HL-60/S4 treated with phorbol 12-myristate 13-acetate at 8.2 ng/mL for 4 days and 3 days (cell line): ENCODE results near the gene DMD.

ENCODE experiments used
- in situ Hi-C: fragments of 300-500 bp; cut with MboI; formaldehyde crosslinking; loops from 2 replicates; pipeline ENCODE4 v1.15.0; 2022; ENCODE audit warnings: low sequenced_read_pairs

DMD gene

GRCh38 chrX:33045245-33045644 lies 166.1 kb downstream of the DMD start:
- in situ Hi-C loops = no loop called here

- in situ Hi-C loops = no loop called here
These were observed 170.2 kb downstream of the DMD start for GRCh38 chrX:33041141-33041540.

DNA sequence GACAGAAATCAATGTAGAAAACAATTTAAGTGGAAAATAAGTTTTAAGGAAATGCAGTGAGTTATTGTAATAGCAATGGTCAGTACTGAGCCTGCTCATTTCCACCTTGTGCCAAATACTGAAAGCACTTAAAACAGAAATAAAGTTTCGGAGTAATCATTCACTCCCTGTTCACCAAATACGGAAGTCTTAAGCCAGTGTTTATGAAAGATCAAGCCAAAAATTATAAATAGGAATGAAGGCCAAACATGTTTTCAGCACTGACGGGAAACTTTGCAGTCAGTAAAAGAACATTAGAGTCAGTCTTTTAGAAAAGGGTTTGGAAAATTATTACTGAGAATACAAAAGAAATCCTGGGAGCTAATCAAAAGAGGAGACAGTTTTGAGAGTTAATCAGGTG lies 178.6 kb downstream of the DMD start:
- in situ Hi-C loops = no loop called here

DNA sequence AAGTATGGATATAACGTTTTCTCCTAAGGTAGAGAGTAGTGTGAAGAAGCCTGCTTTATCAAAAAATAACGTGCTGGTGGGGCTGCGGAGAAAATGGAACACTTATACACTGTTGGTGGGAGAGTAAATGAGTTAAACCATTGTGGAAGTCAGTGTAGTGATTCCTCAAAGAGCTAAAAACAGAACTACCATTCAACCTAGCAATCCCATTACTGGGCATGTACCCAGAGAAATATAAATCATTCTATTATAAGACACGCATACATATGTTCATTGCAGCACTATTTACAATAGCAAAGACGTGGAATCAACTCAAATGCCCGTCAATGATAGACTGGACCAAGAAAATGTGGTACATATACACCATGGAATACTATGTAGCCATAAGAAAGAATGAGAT lies 196.4 kb downstream of the DMD start:
- in situ Hi-C loops = no loop called here

DNA sequence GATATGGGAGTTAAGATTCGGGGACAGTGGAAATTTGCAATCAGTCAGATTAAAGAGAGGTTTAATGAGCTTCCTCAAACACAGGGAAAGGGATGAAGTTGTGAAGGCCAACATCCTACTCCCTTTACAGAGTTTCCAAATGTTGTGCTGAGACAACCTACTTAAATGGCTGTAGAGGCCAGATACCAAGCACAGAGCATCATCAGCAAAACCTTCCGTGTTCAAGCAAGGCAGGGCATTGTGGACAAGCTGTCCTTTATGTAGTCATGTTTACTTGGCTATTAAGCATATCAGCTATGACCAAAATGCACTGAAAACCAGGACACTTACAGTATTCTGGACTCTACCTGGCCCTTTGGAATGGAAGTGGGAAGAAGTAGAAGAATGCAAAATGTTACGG lies 197.3 kb downstream of the DMD start:
- in situ Hi-C loops = no loop called here

DNA sequence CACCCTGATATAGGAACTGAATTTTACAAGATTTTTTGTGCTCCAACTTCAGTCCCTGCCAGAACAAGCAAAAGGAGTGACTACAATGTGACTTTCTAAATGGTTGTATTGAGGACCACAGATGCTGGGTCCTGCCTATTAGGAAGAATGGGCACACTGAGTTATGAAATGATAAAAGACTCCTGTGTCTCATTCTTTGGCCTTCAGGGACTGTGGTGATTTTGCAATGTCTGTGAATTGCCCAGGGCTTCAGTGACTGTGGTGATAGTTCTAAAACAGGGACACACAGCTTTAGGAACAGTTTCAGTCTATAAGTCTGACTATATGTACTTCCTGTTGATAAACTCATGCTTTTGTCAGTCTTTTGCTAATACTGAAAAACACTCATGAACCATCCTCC lies 210.2 kb downstream of the DMD start:
- in situ Hi-C loops = no loop called here

DNA sequence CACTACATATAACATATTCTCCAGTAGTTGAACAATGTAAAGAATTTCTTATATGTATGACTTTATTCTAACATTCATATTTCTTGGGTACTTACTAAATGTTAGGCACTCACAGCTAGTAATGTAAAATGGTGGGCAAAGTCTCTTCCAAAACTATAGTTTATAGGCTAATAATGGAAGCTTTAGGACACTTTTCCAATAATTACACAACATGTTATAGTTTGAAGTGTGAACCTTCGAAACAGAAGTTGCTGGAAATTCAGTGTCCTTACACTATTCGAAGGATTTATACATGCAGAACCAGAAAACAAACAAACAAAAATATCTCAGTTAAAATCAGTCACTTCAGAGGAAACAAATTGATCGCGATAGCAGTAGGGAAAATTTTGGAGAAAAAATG lies 212.6 kb downstream of the DMD start:
- in situ Hi-C loops = no loop called here

DNA sequence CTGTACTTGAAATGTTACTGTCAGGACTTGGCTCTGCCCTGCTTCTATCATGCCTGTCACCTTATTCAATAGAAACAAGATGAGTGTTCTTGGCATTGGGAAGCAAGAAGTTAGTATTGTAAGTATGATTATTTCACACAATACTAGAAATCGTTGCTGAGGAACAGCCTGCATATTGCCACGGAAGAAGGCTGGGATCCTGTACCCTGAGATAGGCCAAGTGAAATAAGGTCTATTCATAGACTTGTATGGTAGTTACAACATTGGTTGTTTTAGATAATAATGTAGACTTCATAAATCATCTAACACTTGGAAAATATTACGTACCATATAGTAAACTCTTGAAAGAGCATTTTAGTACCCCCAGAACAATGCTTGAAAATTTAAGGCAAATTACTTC lies 215.9 kb downstream of the DMD start:
- in situ Hi-C loops = no loop called here

DNA sequence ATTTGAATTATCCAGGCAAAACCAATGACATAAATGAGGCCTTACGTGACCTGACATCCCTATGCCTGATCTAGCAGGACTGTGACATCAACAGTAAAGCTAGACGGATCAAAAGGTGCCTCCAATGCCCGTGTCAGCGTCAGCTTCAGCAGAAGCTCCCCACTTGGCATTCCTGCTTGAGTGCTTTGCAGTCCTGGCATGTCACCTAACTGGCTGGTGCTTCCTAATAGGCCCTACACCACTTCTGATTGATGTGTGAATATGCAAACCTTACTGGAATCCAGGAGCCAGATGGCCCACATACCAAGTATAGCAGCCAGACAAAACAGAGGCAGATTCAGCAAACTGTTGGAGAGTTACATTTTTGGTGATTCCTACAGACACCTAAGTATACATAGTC lies 224.2 kb downstream of the DMD start:
- in situ Hi-C loops = no loop called here

- in situ Hi-C loops = no loop called here
These were observed 225.8 kb downstream of the DMD start for GRCh38 chrX:32985544-32985943.

DNA sequence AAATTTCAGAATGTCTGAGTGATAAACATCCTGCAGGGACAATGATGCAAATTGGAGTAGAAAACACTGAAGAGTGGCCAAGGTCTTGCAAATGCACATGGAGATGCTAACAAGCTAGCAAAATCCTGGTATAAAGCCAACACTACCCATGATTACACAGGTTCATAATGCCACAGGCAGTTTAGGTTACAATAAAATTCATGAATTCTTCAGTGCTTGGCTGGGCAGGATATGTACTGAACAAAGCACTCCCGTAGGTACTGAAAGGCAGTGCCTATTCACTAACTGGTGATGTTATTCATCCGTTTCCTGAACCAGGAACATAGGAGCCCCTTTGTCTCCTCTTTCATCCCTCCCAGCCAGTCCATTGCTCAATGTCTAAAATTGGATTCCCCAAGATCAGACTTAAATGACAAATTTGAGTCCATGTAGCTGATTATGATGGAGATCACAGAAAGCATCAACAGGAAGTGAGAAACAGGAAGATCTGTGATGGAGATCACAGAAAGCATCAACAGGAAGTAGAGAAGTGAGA lies 244.5 kb downstream of the DMD start:
- in situ Hi-C loops = no loop called here

- in situ Hi-C loops = no loop called here
These were observed 257.2 kb downstream of the DMD start for GRCh38 chrX:32954125-32954524.

- in situ Hi-C loops = no loop called here
These were observed 263.2 kb downstream of the DMD start for GRCh38 chrX:32948130-32948529.

DNA sequence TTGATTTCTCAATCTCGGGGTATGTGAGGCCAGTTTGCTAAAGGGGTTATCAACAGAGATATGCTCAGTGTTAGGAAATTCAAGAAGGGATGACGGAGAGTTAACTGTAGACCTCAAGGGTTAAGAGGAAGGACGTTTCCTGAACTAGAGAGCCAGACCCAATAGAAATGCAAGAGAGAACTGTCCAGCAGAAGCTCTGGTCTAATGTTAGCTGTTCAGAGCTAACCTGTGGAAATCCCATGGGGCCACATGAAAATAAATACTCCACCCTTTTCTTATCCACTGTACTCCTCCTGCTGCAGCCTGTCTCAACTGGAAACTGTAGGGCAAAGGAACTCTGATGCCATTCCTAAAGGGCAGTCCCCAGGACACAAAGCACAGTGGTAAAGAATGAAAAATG lies 274.3 kb downstream of the DMD start:
- in situ Hi-C loops = no loop called here

DNA sequence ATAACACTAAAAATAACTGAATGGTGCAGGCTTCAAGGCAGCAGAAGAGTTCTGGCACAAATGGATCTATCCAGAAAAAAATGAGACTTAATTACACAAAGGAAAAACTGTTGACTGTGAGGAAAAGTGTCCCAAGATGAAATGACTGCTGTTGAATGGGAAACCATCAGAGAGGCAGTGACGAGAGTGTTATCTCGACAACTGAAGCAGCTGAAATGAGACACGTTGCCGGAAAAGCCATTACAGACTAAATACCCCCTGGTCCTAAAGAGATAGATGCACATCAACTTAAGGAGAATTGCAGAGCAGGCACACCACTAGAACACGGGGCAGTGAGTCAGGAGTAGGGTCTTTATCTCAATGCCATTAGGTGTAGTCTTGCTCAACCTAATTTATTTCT lies 277.8 kb downstream of the DMD start:
- in situ Hi-C loops = no loop called here

- in situ Hi-C loops = no loop called here
These were observed 282.3 kb downstream of the DMD start for GRCh38 chrX:32929040-32929439.

DNA sequence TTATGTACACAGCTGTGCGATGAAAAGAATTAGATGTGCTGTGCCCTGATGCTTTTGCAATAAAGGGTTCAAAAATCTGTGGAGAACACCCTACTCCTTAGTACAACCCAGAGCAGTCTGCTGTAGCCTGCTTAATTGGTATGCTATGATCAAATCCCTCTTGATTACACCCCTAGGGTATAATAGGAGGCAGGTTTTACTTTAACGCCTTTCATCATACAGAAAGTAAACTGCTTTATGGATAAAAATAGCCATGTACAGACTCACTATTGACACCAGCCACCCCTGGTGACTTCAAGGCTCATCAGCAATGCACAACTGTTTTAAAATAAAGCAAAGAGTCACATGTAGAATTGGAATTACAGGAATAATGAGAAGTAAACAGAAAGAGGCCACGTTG lies 315.3 kb downstream of the DMD start:
- in situ Hi-C loops = no loop called here

DNA sequence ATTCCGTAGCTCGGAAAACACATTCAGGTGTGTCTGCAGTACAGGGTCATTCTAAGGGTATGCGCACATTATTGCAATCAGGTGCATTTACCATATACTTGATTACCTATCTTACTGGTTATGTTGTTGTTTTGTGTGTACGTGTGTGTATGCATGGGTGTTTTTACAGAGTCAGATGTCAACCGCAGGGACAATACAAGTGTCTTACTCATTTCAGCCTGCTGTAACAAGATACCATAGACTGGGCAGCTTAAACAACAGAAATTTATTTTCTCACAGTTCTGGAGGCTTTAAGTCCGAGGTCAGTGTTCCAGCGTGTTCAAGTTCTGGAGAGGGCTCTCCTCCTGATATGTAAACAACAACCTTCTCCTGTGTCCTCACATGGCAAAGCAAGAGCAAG lies 316.7 kb downstream of the DMD start:
- in situ Hi-C loops = no loop called here

GRCh38 chrX:32893751-32894150 lies 317.6 kb downstream of the DMD start:
- in situ Hi-C loops = no loop called here

GRCh38 chrX:32877592-32877991 lies 333.8 kb downstream of the DMD start:
- in situ Hi-C loops = no loop called here

GRCh38 chrX:32874839-32875238 lies 336.5 kb downstream of the DMD start:
- in situ Hi-C loops = no loop called here

DNA sequence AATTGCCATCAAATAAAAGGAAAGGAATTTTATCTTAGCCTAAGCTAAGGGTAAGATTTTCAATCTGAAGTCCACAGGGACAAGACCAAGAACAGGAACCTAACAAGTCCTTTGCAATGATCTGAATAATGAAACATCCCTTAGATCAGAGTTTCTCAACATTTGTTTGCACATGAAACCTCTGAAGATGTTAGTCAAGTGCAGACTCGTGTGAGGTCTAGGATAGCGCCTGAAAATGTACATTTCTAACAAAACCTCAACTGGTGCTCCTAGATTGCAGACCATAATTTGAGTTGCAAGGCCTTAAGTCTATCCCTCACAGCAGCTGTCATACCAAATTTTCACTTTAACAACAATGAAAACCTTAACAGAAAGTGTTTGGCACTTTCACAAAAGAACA lies 337.6 kb downstream of the DMD start:
- in situ Hi-C loops = no loop called here

GRCh38 chrX:32871636-32872035 lies 339.7 kb downstream of the DMD start:
- in situ Hi-C loops = no loop called here

- in situ Hi-C loops = no loop called here
These were observed 342.8 kb downstream of the DMD start for GRCh38 chrX:32868524-32868895.
